BJ (cell line): ENCODE data around the gene FCHSD2. TPM values are rescaled to one million over a fixed set of nuclear protein-coding genes. Genes with fewer than 3 reads are reported as not detected.

Experiments
- CTCF ChIA-PET: fragments of 350-600 bp; formaldehyde crosslinking; extraction: SDS; loops from one replicate; lab custom pipeline; 2021; ENCODE audit warnings: antibody characterized with exemption, inconsistent platforms; lab: Yijun Ruan, JAX
- POLR2A ChIA-PET: fragments of 300-600 bp; sonication (Branson Sonifier 250); formaldehyde crosslinking; extraction: SDS; loops from one replicate; lab custom pipeline; 2021; ENCODE audit warnings: antibody characterized with exemption; lab: Charles Lee
- DNase-seq: peaks from one replicate; pipeline ENCODE4 v3.0.0-alpha.2; 2011; ENCODE audit warnings: low read depth
- H3K27me3 ChIP-seq: 2 replicates; pipeline ENCODE4 v1.6.0; 2011; ENCODE audit warnings: low read length; ENCODE audit not compliant: control insufficient read depth, insufficient read depth
- H3K36me3 ChIP-seq: 2 replicates; pipeline ENCODE4 v1.5.1; 2011; ENCODE audit warnings: low read length; ENCODE audit not compliant: control insufficient read depth, insufficient read depth
- H3K4me3 ChIP-seq: 2 replicates; pipeline ENCODE4 v1.5.1; 2011; ENCODE audit warnings: low read depth, mild to moderate bottlenecking, control low read depth, low read length
- CTCF ChIP-seq: IDR thresholded peaks from 2 replicates; pipeline ENCODE4 v1.5.1; 2011; ENCODE audit warnings: low read depth, mild to moderate bottlenecking, control low read depth, inconsistent platforms, low read length, moderate library complexity; ENCODE audit not compliant: insufficient read depth
- polyA plus RNA-seq: library from polyadenylated mRNA; depleted of rRNA; stranded (reverse); fragments of >200 nt; gene quantifications from 2 replicates; pipeline ENCODE4 v1.2.3, GENCODE V29; 2011

The FCHSD2 gene
- polyA plus RNA-seq, 1 experiment, result 24.9 TPM

GRCh38 chr11:72908032-72908676 lies 234.0 kb downstream of the FCHSD2 start:
- H3K27me3 ChIP-seq, result no peaks in the 10 kb centered on the region
- H3K36me3 ChIP-seq, result no peaks in the 10 kb centered on the region; the same call in 1 of the 2 replicates
- TF ChIP-seq CTCF, result no peak
- ChIA-PET CTCF (no interaction called here), POLR2A (no interaction called here)
- no peak for DNase-seq
- H3K4me3 ChIP-seq, result no peak overlapping the region

GRCh38 chr11:72904016-72904415 lies 238.1 kb downstream of the FCHSD2 start:
- ChIA-PET POLR2A (no interaction called here), CTCF (no interaction called here)
- Histone ChIP-seq H3K27me3 (no peaks in the 10 kb centered on the region), H3K36me3 (no peaks in the 10 kb centered on the region), H3K4me3 (no peak overlapping the region)
- no peak for DNase-seq
- TF ChIP-seq CTCF, result no peak

GRCh38 chr11:72901374-72901773 lies 240.7 kb downstream of the FCHSD2 start:
- Histone ChIP-seq H3K36me3 (no peaks in the 10 kb centered on the region), H3K4me3 (no peak overlapping the region), H3K27me3 (no peaks in the 10 kb centered on the region)
- no peak for TF ChIP-seq CTCF
- no peak for DNase-seq
- ChIA-PET POLR2A (no interaction called here), CTCF (no interaction called here)

GRCh38 chr11:72900013-72900412 lies 242.1 kb downstream of the FCHSD2 start:
- POLR2A ChIA-PET, result no interaction called here

DNA sequence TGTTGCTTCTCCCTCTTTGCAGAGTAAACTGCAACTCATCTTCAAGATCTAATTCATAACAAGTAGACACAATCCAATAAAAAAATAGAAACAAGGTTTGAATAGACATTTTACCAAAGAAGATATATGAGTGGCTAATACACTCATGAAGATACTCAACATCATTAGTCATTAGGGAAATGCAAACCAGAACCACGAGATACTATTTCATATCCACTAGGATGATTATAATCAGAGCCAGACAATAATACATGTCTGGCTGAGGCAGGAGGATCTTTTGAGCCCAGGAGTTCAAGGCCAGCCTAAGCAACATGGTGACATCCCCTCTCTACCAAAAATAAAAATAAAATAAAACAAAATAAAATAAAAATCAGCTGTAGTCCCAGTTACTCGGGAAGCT lies 242.9 kb downstream of the FCHSD2 start:
- H3K27me3 ChIP-seq, result no peaks in the 10 kb centered on the region
- ChIA-PET POLR2A (no interaction called here), CTCF (interaction anchor here (1.6 kb wide), 1 partner anchor 30 kb away, joined by 3 read pairs; no protein-coding TSS in a partner anchor)
- H3K36me3 ChIP-seq, result no peaks in the 10 kb centered on the region; the same call in 1 of the 2 replicates
- TF ChIP-seq CTCF, result no peak
- H3K4me3 ChIP-seq, result no peak overlapping the region
- DNase-seq, result no peak

More at GRCh38 chr11:72900013-72900412, 242.1 kb downstream of the FCHSD2 start:
- TF ChIP-seq CTCF, result no peak
- no peaks in the 10 kb centered on the region for H3K36me3 ChIP-seq
- no peak overlapping the region for H3K4me3 ChIP-seq
- CTCF ChIA-PET, result interaction anchor here (1.6 kb wide), 1 partner anchor 29 kb away, joined by 3 read pairs; no protein-coding TSS in a partner anchor
- H3K27me3 ChIP-seq, result no peaks in the 10 kb centered on the region
- DNase-seq, result no peak
